ENCODE data around the gene NEO1.

Gene NEO1

GRCh38 chr15:73284090-73284716 is 231.9 kb downstream of the NEO1 start:
- peak; percentile 41 for TF ChIP-seq CTCF (conservative IDR thresholded peaks at IDR 0.05; ENCODE audit: control insufficient read depth, insufficient read depth, low read depth, low read length)
- H3K4me3 ChIP-seq (ENCODE audit: control insufficient read depth, low read depth, low read length) = no peak overlapping the region
- peak; percentile 36 for DNase-seq (ENCODE audit: low read depth)

DNA sequence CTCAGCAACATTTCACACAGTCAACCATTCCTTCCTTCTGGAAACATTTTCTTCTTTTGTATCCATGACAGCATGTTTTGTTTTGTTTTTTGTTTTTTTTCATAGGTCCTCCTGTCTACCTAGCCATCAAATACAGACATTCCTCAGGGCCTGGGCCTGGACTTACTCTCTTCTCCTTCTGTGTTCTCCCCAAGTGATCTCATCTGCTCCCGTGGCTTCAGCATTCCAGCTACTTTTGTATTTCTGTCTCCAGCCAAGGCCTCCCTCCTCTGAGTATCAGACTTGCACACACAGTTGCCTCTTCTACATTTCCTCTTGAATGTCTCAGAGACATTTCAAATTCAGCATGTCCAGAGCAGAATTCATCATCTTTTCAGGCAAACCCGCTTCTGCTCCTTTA is 234.0 kb downstream of the NEO1 start:
- no peak overlapping the region for H3K4me3 ChIP-seq (ENCODE audit: control insufficient read depth, low read depth, low read length)
- DNase-seq (ENCODE audit: low read depth) = no peak
- no peak for TF ChIP-seq CTCF (conservative IDR thresholded peaks at IDR 0.05; ENCODE audit: control insufficient read depth, insufficient read depth, low read depth, low read length)

- TF ChIP-seq CTCF (conservative IDR thresholded peaks at IDR 0.05; ENCODE audit: control insufficient read depth, insufficient read depth, low read depth, low read length) = no peak
- H3K4me3 ChIP-seq (ENCODE audit: control insufficient read depth, low read depth, low read length) = no peak overlapping the region
- DNase-seq (ENCODE audit: low read depth) = no peak
Measured at GRCh38 chr15:73287019-73287418, 234.8 kb downstream of the NEO1 start.

- no peak for DNase-seq (ENCODE audit: low read depth)
- no peak for TF ChIP-seq CTCF (conservative IDR thresholded peaks at IDR 0.05; ENCODE audit: control insufficient read depth, insufficient read depth, low read depth, low read length)
- no peak overlapping the region for H3K4me3 ChIP-seq (ENCODE audit: control insufficient read depth, low read depth, low read length)
Measured at GRCh38 chr15:73291441-73291840, 239.2 kb downstream of the NEO1 start.

DNA sequence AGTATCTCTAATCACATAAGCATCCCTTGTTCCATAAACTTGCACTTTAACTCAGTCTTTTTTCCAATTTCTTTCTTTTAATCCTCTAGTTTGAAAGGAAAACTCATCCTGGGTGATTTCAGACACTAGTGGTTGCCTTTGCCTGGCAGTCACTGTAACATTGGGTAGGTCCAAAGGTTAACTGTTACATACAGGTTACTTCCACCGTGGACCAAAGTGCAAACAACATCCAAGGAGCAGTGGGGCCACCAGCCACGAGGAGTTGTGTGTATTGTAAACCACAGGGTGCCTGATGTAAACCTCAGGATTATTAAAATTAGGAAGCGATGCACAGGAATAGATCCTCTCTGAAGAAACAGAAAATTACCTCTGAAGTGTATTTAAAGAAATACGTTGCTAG is 241.5 kb downstream of the NEO1 start:
- no peak overlapping the region for H3K4me3 ChIP-seq (ENCODE audit: control insufficient read depth, low read depth, low read length)
- DNase-seq (ENCODE audit: low read depth) = no peak

DNA sequence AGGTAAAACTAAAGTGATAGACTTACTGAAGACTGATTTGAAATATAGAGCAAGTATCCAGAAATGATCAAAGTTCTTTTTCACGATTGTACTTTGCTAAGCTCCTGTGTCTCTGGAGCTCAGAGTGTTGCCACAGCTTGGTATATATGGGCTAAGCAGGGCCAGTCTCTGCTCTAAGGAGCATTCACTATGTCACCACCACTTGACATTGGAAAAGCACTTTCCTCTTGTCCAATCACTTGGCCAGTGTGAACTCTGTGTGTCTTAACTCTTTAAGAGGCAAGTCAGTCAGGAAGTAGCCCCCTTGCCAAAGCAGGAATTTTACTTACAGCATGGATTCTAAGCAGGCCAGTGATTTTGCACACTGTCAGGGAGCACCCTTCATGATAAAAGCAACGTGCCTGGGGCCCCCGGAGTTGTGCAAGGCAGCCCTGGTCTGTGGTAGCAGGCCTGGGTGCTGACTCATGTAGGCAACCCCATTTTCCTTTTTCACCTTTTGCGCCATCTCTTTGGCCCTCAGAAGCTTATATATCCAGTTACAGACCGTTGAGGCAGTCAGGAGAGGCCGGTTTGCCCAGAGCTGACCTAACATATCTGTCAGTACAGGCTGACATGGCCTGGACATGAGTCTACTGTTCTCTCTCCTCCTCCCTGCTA is 243.5 kb downstream of the NEO1 start:
- no peak for TF ChIP-seq CTCF (conservative IDR thresholded peaks at IDR 0.05; ENCODE audit: control insufficient read depth, insufficient read depth, low read depth, low read length)
- no peak overlapping the region for H3K4me3 ChIP-seq (ENCODE audit: control insufficient read depth, low read depth, low read length)
- DNase-seq (ENCODE audit: low read depth) = peak; percentile 38

More for the DNA sequence above, 241.5 kb downstream of the NEO1 start:
- TF ChIP-seq CTCF (conservative IDR thresholded peaks at IDR 0.05; ENCODE audit: control insufficient read depth, insufficient read depth, low read depth, low read length) = no peak

All from fibroblast of mammary gland (primary cell).